ES-I3 (cell line): Measurements from ENCODE around the gene DCAF11.

Source experiments
- H3K36me3 ChIP-seq: 2 replicates; pipeline ENCODE4 v1.6.1; 2013; ENCODE audit warnings: mild to moderate bottlenecking, low read length, control low read depth, moderate library complexity; ENCODE audit not compliant: insufficient read depth
- H3K4me1 ChIP-seq: 2 replicates; pipeline ENCODE4 v1.6.1; 2013; ENCODE audit warnings: mild to moderate bottlenecking, control low read depth, low read length; ENCODE audit not compliant: insufficient read depth
- H3K9ac ChIP-seq: 2 replicates; pipeline ENCODE4 v1.6.1; 2013; ENCODE audit warnings: low read depth, mild to moderate bottlenecking, low read length, moderate library complexity
- H3K9me3 ChIP-seq: 2 replicates; pipeline ENCODE4 v1.6.1; 2013; ENCODE audit warnings: mild to moderate bottlenecking, low read length, moderate library complexity; ENCODE audit not compliant: control insufficient read depth, insufficient read depth

DCAF11 gene

GRCh38 chr14:24114532-24115421 is at the start of gene DCAF11, which contains the start of gene NRL:
Gene DCAF11 (plus strand): TSS chr14:24114777. CDS start chr14:24115595, 818 bp downstream.
Gene NRL (minus strand): TSS chr14:24114949. CDS start chr14:24082848, 32,101 bp downstream.
- Histone ChIP-seq H3K9ac (peak within 1 kb of the TSS; percentile 81), H3K9me3 (no peaks in the 10 kb centered on the region), H3K36me3 (peaks cover 14% of the 10 kb centered on the region), H3K4me1 (no peaks in the 10 kb centered on the region)

DNA sequence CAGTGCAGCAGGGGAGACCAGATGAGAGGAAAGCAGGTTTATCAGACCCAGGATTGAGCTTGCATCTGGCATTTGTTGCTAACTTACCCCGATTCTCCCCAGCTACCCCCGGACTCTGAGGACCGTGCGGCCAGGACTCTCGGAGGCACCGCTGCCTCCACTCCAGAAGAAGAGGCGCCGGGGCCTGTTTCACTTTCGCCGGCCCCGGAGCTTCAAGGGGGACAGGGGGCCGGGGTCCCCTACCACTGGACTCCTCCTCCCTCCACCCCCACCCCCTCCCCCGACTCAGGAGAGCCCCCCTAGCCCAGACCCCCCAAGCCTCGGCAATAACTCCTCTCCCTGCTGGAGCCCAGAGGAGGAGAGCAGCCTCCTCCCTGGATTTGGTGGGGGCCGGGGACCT is 49.7 kb upstream of the DCAF11 start:
- no peaks in the 10 kb centered on the region for H3K9me3 ChIP-seq
- H3K4me1 ChIP-seq = no peaks in the 10 kb centered on the region
- no peaks in the 10 kb centered on the region for H3K36me3 ChIP-seq
- H3K9ac ChIP-seq = no peak overlapping the region

GRCh38 chr14:24065408-24065807 is 49.2 kb upstream of the DCAF11 start:
- Histone ChIP-seq H3K9ac (no peak overlapping the region), H3K4me1 (no peaks in the 10 kb centered on the region), H3K9me3 (no peaks in the 10 kb centered on the region), H3K36me3 (no peaks in the 10 kb centered on the region)

DNA sequence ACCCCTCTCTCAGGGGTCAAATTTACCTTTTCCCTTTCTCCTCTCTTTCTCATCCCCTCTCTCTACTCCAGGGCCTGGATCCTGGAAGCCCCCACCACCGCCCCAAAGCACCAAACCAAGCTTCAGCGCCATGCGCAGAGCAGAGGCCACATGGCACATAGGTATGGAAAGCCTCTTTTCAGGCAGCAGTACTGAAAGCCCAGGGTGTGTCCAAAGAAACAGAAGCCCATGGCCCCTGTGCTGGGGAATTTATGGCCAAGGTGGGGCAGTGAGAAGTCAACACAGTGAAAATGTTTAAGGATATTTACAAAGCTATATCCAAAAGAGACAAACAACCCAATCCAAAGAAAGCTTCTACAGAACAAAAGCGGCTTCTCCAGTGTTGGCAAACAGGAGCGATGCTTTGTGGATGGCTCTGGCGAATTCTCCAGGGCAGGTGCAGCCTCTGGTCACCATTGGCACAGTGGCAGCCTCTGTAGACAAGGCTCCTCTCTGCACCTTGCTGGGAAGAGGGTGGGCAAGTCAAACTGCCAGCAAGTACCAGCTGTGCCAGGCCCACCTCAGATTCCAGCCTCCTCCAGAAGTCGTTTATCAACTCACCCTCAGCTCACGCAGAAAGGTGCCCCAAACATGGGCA is 48.0 kb upstream of the DCAF11 start:
- Histone ChIP-seq H3K36me3 (no peaks in the 10 kb centered on the region), H3K9ac (no peak overlapping the region), H3K4me1 (no peaks in the 10 kb centered on the region), H3K9me3 (no peaks in the 10 kb centered on the region)

GRCh38 chr14:24067133-24068082 is 47.2 kb upstream of the DCAF11 start:
- no peaks in the 10 kb centered on the region for H3K36me3 ChIP-seq
- no peaks in the 10 kb centered on the region for H3K9me3 ChIP-seq
- H3K9ac ChIP-seq = no peak overlapping the region
- H3K4me1 ChIP-seq = no peaks in the 10 kb centered on the region

DNA sequence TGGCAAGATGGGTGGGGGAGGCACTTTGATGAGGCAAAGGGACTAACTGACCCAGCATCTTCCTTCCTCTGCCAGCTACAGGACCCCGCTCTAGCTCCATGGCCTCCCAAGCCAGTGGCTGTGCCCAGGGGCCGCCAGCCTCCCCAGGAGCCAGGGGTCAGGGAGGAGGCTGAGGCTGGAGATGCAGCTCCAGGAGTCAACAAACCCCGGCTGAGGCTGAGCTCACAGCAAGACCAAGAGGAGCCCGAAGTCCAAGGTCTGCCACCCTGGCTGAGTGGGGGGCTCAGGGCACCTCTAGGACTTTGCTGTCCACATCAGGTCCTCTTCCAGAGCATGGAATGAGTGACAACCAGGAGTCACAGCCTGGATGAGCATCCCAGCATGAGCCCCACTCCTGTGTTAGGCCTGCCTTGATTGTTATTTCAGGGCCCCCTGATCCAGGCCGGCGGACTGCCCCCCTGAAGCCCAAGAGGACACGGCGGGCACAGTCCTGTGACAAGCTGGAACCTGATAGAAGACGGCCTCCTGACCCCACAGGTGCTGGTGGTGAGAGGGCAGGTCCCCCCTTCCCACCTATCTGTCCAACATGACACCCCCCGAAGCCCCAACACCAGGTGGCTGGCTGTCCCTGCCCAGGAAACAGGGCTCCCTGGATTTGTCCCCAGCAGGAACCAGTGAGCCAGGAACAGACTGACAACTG is 45.7 kb upstream of the DCAF11 start:
- no peaks in the 10 kb centered on the region for H3K4me1 ChIP-seq
- H3K36me3 ChIP-seq = no peaks in the 10 kb centered on the region
- no peak overlapping the region for H3K9ac ChIP-seq
- no peaks in the 10 kb centered on the region for H3K9me3 ChIP-seq

DNA sequence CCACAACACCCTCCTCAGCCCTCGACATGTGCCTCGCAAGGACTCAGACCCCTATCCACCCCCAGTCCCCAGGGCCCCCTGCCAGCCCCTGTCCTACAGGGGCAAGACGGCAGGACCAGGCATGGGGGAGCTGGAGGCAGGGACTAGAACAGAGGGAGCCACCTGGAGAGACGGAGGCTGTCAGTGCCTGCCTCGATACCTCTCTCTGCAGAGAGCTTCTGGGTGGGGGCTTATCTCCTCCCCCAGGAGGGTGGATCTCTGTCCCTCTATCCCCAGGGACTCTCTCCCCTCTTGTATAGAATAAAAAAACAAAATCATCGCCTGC is 45.2 kb upstream of the DCAF11 start:
- no peaks in the 10 kb centered on the region for H3K9me3 ChIP-seq

DNA sequence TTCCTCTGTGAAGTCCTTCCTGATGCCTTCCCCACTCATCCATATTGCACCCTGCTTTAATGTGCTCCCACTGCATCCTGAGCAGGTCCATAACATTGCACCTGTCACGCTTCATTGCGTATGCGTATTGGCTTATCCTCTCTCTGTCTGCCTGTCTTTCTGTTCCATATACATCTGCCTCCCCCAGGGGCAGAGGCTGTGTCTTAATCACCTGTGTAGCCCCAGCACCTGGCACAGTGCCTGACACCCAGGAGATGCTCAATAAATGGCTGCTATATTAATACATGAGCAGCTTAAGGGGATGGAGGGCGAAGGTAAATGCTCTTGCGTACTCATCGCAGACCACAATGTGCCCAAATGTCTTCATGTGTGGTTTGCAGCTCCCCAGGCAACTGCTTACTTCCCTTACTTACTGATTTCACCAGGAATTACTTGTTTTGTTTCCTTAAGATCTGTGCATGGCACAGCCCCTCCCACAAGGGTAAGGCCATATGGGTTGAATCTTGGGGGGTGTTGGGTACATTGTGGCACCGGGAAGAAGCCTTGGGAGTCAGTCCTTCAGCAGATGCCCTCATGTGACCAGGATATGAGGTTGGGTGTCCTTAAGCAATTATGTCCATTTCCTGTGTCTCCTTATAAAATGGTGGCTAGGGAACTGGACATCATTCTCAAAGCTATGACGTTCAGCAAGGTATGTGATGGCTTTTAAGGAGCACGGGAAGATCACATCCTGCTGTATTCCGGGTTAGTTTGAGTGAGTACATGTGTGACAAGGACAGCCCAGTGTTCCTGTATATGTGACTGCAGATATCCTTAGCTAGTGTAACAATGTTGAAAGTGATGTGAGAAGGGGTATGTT is 44.1 kb upstream of the DCAF11 start:
- H3K36me3 ChIP-seq = no peaks in the 10 kb centered on the region
- no peaks in the 10 kb centered on the region for H3K4me1 ChIP-seq
- no peaks in the 10 kb centered on the region for H3K9me3 ChIP-seq
- no peak overlapping the region for H3K9ac ChIP-seq

More for the DNA sequence above, 45.2 kb upstream of the DCAF11 start:
- Histone ChIP-seq H3K9ac (no peak overlapping the region), H3K36me3 (no peaks in the 10 kb centered on the region), H3K4me1 (no peaks in the 10 kb centered on the region)

- no peaks in the 10 kb centered on the region for H3K9me3 ChIP-seq
- H3K4me1 ChIP-seq = no peaks in the 10 kb centered on the region
- no peak within 1 kb of the TSS for H3K9ac ChIP-seq
- H3K36me3 ChIP-seq = no peaks in the 10 kb centered on the region
These were observed 43.4 kb upstream of the DCAF11 start, which contains the start of gene CPNE6 for GRCh38 chr14:24071144-24071697. Gene CPNE6 (plus strand): TSS chr14:24071562. CDS start chr14:24072937, 1,375 bp downstream.

DNA sequence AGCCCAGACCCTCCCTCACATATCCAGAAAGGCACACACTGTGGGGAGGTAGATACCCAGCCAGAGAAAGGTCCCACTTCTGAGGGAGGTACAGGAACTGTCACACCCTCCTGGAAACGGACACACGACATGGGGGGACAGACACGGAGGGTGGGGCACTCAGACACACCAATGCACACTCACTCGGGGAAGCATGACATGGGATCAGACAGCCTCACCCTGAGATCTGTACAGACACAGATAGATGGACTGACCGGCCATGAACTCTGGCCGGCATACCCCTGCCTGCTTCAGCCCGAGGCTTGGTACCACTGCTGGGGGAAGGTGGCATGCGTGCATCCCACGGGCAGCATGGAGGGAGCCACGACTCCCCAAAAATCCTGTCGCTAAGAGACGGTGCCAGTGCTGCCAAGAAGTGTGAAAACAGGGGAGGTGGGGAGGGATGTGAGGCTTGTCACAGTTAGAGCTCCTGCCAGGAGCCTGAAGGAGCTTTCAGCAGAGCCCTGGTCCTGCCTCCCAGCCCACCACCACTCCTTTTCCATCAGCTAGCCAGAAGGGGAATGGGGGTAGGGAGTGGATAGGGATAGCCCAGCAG is 42.6 kb upstream of the DCAF11 start:
- Histone ChIP-seq H3K9me3 (no peaks in the 10 kb centered on the region), H3K4me1 (no peaks in the 10 kb centered on the region), H3K36me3 (no peaks in the 10 kb centered on the region), H3K9ac (no peak overlapping the region)

GRCh38 chr14:24072436-24072835 is 42.1 kb upstream of the DCAF11 start:
- Histone ChIP-seq H3K36me3 (no peaks in the 10 kb centered on the region), H3K9me3 (no peaks in the 10 kb centered on the region), H3K4me1 (no peaks in the 10 kb centered on the region), H3K9ac (no peak overlapping the region)

- Histone ChIP-seq H3K4me1 (no peaks in the 10 kb centered on the region), H3K9ac (no peak overlapping the region), H3K9me3 (no peaks in the 10 kb centered on the region), H3K36me3 (no peaks in the 10 kb centered on the region)
These were observed 41.4 kb upstream of the DCAF11 start for GRCh38 chr14:24072881-24073877.
